Neural cell (in vitro differentiated cells): ENCODE measurements around the gene KRTAP4-3.

Experiments used
- CTCF ChIP-seq: fragments of 450-650 bp; IDR thresholded peaks from 2 replicates; pipeline ENCODE4 v1.5.1; 2014; ENCODE audit warnings: antibody characterized with exemption, mild to moderate bottlenecking, moderate library complexity; ENCODE audit not compliant: poor library complexity, severe bottlenecking
- EP300 ChIP-seq: fragments of 450-650 bp; conservative IDR thresholded peaks from 2 replicates; pipeline ENCODE4 v1.6.1; 2014; ENCODE audit warnings: antibody characterized with exemption, mild to moderate bottlenecking, moderate library complexity; ENCODE audit not compliant: poor library complexity, severe bottlenecking
- EZH2 ChIP-seq: fragments of 200-600, 300-800 bp; shearing (Covaris generic), sonication (generic); IDR thresholded peaks from 2 replicates; pipeline ENCODE4 v1.6.1; 2014; ENCODE audit warnings: antibody characterized with exemption, low read length, borderline replicate concordance, mild to moderate bottlenecking; ENCODE audit not compliant: insufficient read depth, poor library complexity, severe bottlenecking
- MXI1 ChIP-seq: fragments of 450-650 bp; conservative IDR thresholded peaks from 2 replicates; pipeline ENCODE4 v1.6.1; 2014; ENCODE audit warnings: antibody characterized with exemption, mild to moderate bottlenecking; ENCODE audit not compliant: poor library complexity, severe bottlenecking
- POLR2AphosphoS5 ChIP-seq: IDR thresholded peaks from 2 replicates; pipeline ENCODE4 v1.6.1; 2012
- RAD21 ChIP-seq: fragments of 450-650 bp; conservative IDR thresholded peaks from 2 replicates; pipeline ENCODE4 v1.6.1; 2014; ENCODE audit warnings: antibody characterized with exemption, mild to moderate bottlenecking, moderate library complexity
- REST ChIP-seq: IDR thresholded peaks from 2 replicates; pipeline ENCODE4 v1.6.1; 2012; ENCODE audit warnings: borderline replicate concordance
- SMC3 ChIP-seq: fragments of 450-650 bp; conservative IDR thresholded peaks from 2 replicates; pipeline ENCODE4 v1.6.1; 2014; ENCODE audit warnings: antibody characterized with exemption, mild to moderate bottlenecking, moderate library complexity; ENCODE audit not compliant: poor library complexity
- TAF1 ChIP-seq: IDR thresholded peaks from 2 replicates; pipeline ENCODE4 v1.6.1; 2012; ENCODE audit warnings: low read depth

GRCh38 chr17:41145261-41145660 is 22.8 kb downstream of the KRTAP4-3 start:
- TF ChIP-seq CTCF: no peak
- no peak for TF ChIP-seq EP300
- TF ChIP-seq POLR2AphosphoS5: no peak
- TF ChIP-seq REST: no peak
- no peak for TF ChIP-seq EZH2
- TF ChIP-seq TAF1: no peak
- no peak for TF ChIP-seq SMC3
- TF ChIP-seq RAD21: no peak
- TF ChIP-seq MXI1: no peak
